C4-2B (cell line): ENCODE results near the gene PRKACB.

Experiments
- CTCF ChIP-seq: fragments of 450-650 bp; conservative IDR thresholded peaks from 2 replicates; pipeline ENCODE4 v1.5.1; 2017; ENCODE audit warnings: mild to moderate bottlenecking
- ZFX ChIP-seq: fragments of 450-650 bp; IDR thresholded peaks from 2 replicates; pipeline ENCODE4 v1.6.1; 2017

GRCh38 chr1:84152649-84153056 lies 8.6 kb downstream of the PRKACB start:
- TF ChIP-seq CTCF: no peak
- TF ChIP-seq ZFX: no peak
